Prostate gland (tissue), 2 donors: ENCODE results near the gene ATRN.

ENCODE experiments used
- CTCF ChIP-seq, 4 experiments: fragments of 200-600 bp in 2 of 4; fragments of 450-650 bp in 2 of 4; sonication (generic) in 2 of 4; IDR thresholded peaks; 1 replicate in 3 of 4; 2 replicates in 1 of 4; pipeline ENCODE4 v1.5.1; 2016 to 2019; ENCODE audit warnings: antibody characterized with exemption in 4 of 4, mild to moderate bottlenecking in 2 of 4, moderate library complexity in 2 of 4
- POLR2A ChIP-seq: fragments of 450-650 bp; IDR thresholded peaks from one replicate; pipeline ENCODE4 v1.6.1; 2016; ENCODE audit warnings: antibody characterized with exemption, mild to moderate bottlenecking
- POLR2AphosphoS5 ChIP-seq: sonication (generic); formaldehyde crosslinking; IDR thresholded peaks from one replicate; pipeline ENCODE4 v1.6.1; 2017; ENCODE audit warnings: antibody characterized with exemption

- TF ChIP-seq POLR2AphosphoS5 (no peak), CTCF (IDR thresholded peaks at IDR 0.05) (no peak), POLR2A (no peak)
These were observed 196.7 kb downstream of the ATRN start for GRCh38 chr20:3667434-3668037.
